Measurements from ENCODE around the gene ASCC3.

DNA sequence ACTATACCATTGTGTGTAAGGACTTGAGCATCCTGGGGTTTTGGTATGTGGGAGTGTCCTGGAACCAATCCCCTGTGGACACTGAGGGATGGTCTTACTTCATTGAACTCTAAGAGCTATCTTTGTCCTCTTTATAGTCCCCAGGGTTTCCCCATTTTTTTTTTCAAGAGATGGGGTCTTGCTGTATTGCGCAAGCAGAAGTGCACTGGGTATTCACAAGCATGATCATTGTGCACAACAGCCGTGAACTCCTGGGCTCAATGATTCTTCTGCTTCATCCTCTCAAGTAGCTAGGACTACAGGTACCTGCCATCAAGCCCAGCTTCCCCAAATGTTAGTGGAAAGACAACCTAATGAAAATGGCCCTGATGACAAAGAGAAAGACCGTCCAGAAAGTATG, 2.2 kb upstream of the ASCC3 start:
- no peak for TF ChIP-seq POLR2A (IDR thresholded peaks at IDR 0.05; ENCODE audit: low read length)
- TF ChIP-seq GATA1 (IDR thresholded peaks at IDR 0.05; ENCODE audit: low read depth, low read length), result no peak

Data from erythroblast (primary cell).